BE2C (cell line): ENCODE results near the gene SLC12A2.

Source experiments
- DNase-seq: peaks from one replicate; pipeline ENCODE4 v3.0.0-alpha.2; 2020
- H3K27me3 ChIP-seq: fragments of 250-450 bp; sonication (Bioruptor Pico); 2 replicates; pipeline ENCODE4 v1.5.1; 2020; ENCODE audit warnings: mild to moderate bottlenecking
- H3K36me3 ChIP-seq: fragments of 250-450 bp; sonication (Bioruptor Pico); 2 replicates; pipeline ENCODE4 v1.5.1; 2020; ENCODE audit warnings: mild to moderate bottlenecking
- H3K4me1 ChIP-seq: fragments of 250-450 bp; sonication (Bioruptor Pico); 2 replicates; pipeline ENCODE4 v1.5.1; 2020
- H3K4me3 ChIP-seq: 2 replicates; pipeline ENCODE4 v1.5.1; 2011; ENCODE audit warnings: low read depth, low read length
- H3K9me3 ChIP-seq: fragments of 250-450 bp; sonication (Bioruptor Pico); 2 replicates; pipeline ENCODE4 v1.5.1; 2020
- TF ChIP-seq, protein P1 (sequence below): IDR thresholded peaks from 2 replicates; pipeline ENCODE4 v1.5.1; 2012; ENCODE audit warnings: mild to moderate bottlenecking, low read depth, low read length

Gene SLC12A2

DNA sequence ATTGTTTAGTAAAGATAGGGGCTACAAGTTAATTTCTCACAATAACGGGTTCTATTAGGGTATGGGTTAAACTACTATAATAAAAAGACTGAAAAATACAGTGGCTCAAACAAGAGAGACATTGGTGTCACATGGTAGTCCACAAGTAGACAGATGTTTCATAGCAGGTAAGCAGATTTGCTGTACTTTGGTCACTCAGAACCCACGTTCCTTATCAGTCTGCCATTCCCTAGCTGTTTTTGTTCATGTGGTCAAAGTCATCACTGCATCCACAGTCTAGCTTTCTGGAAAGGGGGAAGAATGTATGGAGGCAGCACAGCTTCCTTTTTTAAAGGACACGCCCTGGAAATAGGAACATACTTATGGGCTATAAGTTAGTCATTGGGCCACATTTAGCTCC is 73.0 kb downstream of the SLC12A2 start:
- DNase-seq: no peak
- Histone ChIP-seq H3K4me3 (no peak overlapping the region), H3K27me3 (no peaks in the 10 kb centered on the region), H3K36me3 (no peaks in the 10 kb centered on the region; the same call in none of the 2 replicates), H3K9me3 (0 out of 2 replicates have a peak, but pooled peaks cover 2% of the 10 kb centered on the region), H3K4me1 (peaks cover 3% of the 10 kb centered on the region; the same call in 1 of the 2 replicates)
- TF ChIP-seq, protein P1, sequence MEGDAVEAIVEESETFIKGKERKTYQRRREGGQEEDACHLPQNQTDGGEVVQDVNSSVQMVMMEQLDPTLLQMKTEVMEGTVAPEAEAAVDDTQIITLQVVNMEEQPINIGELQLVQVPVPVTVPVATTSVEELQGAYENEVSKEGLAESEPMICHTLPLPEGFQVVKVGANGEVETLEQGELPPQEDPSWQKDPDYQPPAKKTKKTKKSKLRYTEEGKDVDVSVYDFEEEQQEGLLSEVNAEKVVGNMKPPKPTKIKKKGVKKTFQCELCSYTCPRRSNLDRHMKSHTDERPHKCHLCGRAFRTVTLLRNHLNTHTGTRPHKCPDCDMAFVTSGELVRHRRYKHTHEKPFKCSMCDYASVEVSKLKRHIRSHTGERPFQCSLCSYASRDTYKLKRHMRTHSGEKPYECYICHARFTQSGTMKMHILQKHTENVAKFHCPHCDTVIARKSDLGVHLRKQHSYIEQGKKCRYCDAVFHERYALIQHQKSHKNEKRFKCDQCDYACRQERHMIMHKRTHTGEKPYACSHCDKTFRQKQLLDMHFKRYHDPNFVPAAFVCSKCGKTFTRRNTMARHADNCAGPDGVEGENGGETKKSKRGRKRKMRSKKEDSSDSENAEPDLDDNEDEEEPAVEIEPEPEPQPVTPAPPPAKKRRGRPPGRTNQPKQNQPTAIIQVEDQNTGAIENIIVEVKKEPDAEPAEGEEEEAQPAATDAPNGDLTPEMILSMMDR: no peak

GRCh38 chr5:128158342-128158741 is 74.8 kb downstream of the SLC12A2 start:
- Histone ChIP-seq H3K4me1 (peaks cover 3% of the 10 kb centered on the region; the same call in 1 of the 2 replicates), H3K36me3 (no peaks in the 10 kb centered on the region; the same call in none of the 2 replicates), H3K9me3 (0 out of 2 replicates have a peak, but pooled peaks cover 2% of the 10 kb centered on the region), H3K27me3 (no peaks in the 10 kb centered on the region), H3K4me3 (no peak overlapping the region)
- DNase-seq: no peak
- TF ChIP-seq, protein P1: no peak

DNA sequence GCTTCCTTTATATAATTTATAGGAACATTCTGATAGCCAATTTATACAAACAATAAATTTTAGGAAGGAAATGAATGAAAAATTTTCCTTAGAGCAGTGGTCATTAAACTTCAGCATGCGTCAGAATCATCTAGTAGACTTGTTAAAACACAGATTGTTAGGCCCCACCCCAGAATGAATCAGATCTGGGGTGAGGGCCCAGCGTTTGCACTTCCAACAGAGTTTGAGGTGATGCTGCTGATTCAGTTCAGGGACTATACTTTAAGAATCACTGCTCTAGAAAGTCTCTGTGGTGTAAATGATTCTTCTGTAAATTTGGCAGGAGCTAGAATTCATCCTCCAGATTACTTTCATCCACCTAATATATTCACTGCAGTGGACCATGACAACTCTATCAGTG is 80.4 kb downstream of the SLC12A2 start:
- TF ChIP-seq, protein P1: no peak
- no peaks in the 10 kb centered on the region for H3K4me1 ChIP-seq
- no peaks in the 10 kb centered on the region for H3K9me3 ChIP-seq
- H3K27me3 ChIP-seq: no peaks in the 10 kb centered on the region
- no peak for DNase-seq
- H3K36me3 ChIP-seq: no peaks in the 10 kb centered on the region; the same call in 1 of the 2 replicates
- H3K4me3 ChIP-seq: no peak overlapping the region

DNA sequence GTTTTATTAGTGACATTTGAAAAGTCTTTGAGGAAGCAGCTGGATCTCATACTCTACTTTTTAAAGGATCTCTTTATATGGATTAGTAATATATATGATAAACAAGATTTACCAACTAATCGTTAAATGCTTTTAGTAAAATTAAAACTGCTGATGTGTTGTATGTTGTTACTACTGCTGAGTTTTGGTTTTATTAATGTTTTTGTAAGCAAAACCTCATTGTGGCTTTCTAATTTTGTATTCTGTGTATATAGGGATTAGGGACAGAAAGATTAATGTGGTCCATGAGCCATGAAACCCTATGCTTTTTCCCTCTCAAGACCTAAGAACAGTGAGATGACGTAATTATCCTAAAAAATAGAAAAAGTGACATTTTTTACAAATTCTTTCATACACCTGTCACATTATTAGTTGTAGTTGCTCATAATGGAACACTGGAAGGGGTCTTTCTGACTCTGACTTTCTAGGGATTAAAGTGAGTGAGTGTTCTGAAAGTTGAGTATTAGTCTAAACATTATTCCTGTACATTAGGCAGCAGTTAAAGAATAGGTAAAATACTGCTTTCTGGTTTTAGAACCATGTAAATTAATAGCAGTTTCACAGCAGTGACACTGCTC is 85.9 kb downstream of the SLC12A2 start:
- Histone ChIP-seq H3K36me3 (no peaks in the 10 kb centered on the region), H3K4me3 (no peak overlapping the region), H3K9me3 (no peaks in the 10 kb centered on the region), H3K4me1 (no peaks in the 10 kb centered on the region), H3K27me3 (no peaks in the 10 kb centered on the region)
- TF ChIP-seq, protein P1: no peak
- DNase-seq: no peak

- no peaks in the 10 kb centered on the region for H3K27me3 ChIP-seq
- TF ChIP-seq, protein P1: no peak
- no peak overlapping the region for H3K4me3 ChIP-seq
- no peaks in the 10 kb centered on the region for H3K36me3 ChIP-seq
- DNase-seq: no peak
- H3K4me1 ChIP-seq: no peaks in the 10 kb centered on the region; the same call in 1 of the 2 replicates
- H3K9me3 ChIP-seq: no peaks in the 10 kb centered on the region
Measured at GRCh38 chr5:128172102-128172501, 88.5 kb downstream of the SLC12A2 start.

DNA sequence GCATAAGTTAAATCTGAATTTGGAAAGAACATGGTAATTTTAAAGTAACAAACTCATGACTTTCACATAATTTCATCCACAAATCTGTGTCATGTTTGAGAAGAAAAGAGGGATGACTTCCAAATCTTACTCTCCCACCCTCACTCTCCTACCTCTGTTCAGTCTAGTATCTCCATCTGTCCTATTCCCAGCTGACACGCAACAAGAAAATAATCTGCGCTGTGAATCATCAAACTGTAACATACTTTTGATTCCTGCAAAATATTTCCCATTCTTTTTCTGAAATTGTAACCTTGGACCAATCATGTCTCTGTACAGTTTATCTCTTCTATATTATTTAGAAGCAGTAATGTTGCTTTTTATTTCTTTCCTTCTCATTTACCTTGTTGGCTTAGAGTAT is 91.4 kb downstream of the SLC12A2 start:
- no peaks in the 10 kb centered on the region; the same call in 1 of the 2 replicates for H3K4me1 ChIP-seq
- no peak overlapping the region for H3K4me3 ChIP-seq
- no peaks in the 10 kb centered on the region for H3K36me3 ChIP-seq
- DNase-seq: no peak
- no peaks in the 10 kb centered on the region for H3K27me3 ChIP-seq
- TF ChIP-seq, protein P1: no peak
- no peaks in the 10 kb centered on the region for H3K9me3 ChIP-seq
